Hepatocyte (in vitro differentiated cells): ENCODE results near the gene ITPK1. TPM values are rescaled to one million over a fixed set of nuclear protein-coding genes. Genes with fewer than 3 reads are reported as not detected.

Experiments used
- DNase-seq: peaks from one replicate; pipeline ENCODE4 v3.0.0-alpha.2; 2016; ENCODE audit warnings: low spot score
- H2AFZ ChIP-seq: fragments of 200-600 bp; sonication (generic); 2 replicates; pipeline ENCODE4 v1.6.0; 2016; ENCODE audit warnings: antibody characterized with exemption, mild to moderate bottlenecking
- H3K27ac ChIP-seq: fragments of 200-600 bp; sonication (generic); 2 replicates; pipeline ENCODE4 v1.5.1; 2016; ENCODE audit warnings: mild to moderate bottlenecking
- H3K27me3 ChIP-seq: fragments of 200-600 bp; sonication (generic); 2 replicates; pipeline ENCODE4 v1.6.1; 2016
- H3K36me3 ChIP-seq: fragments of 200-600 bp; sonication (generic); replicated peaks from 2 replicates; pipeline ENCODE4 v1.5.1; 2016; ENCODE audit warnings: low read depth; ENCODE audit not compliant: insufficient read depth
- H3K4me1 ChIP-seq: fragments of 200-600 bp; sonication (generic); 2 replicates; pipeline ENCODE4 v1.5.1; 2016; ENCODE audit warnings: mild to moderate bottlenecking, moderate library complexity; ENCODE audit not compliant: insufficient read depth
- H3K4me2 ChIP-seq: fragments of 200-600 bp; sonication (generic); 2 replicates; pipeline ENCODE4 v1.6.0; 2016
- H3K4me3 ChIP-seq: fragments of 200-600 bp; sonication (generic); 2 replicates; pipeline ENCODE4 v1.5.1; 2016; ENCODE audit warnings: mild to moderate bottlenecking
- H3K79me2 ChIP-seq: fragments of 200-600 bp; sonication (generic); 2 replicates; pipeline ENCODE4 v1.6.0; 2017; ENCODE audit warnings: mild to moderate bottlenecking
- H3K9me2 ChIP-seq: fragments of 200-600 bp; sonication (generic); replicated peaks from 2 replicates; pipeline ENCODE4 v1.6.0; 2017; ENCODE audit warnings: mild to moderate bottlenecking; ENCODE audit not compliant: insufficient read depth
- H3K9me3 ChIP-seq: fragments of 200-600 bp; sonication (generic); 2 replicates; pipeline ENCODE4 v1.5.1; 2016; ENCODE audit warnings: low read depth, mild to moderate bottlenecking
- H4K20me1 ChIP-seq: fragments of 200-600 bp; sonication (generic); 2 replicates; pipeline ENCODE4 v1.6.0; 2016; ENCODE audit warnings: mild to moderate bottlenecking; ENCODE audit not compliant: insufficient read depth, poor library complexity, severe bottlenecking
- CTCF ChIP-seq: fragments of 200-600 bp; sonication (generic); IDR thresholded peaks from 2 replicates; pipeline ENCODE4 v1.5.1; 2016; ENCODE audit warnings: antibody characterized with exemption, mild to moderate bottlenecking; ENCODE audit not compliant: poor library complexity
- EZH2 ChIP-seq: fragments of 200-600 bp; sonication (generic); IDR thresholded peaks from 2 replicates; pipeline ENCODE4 v1.6.1; 2016; ENCODE audit warnings: antibody characterized with exemption, mild to moderate bottlenecking, borderline replicate concordance
- EZH2phosphoT487 ChIP-seq: fragments of 200-600 bp; sonication (generic); IDR thresholded peaks from one replicate; pipeline ENCODE4 v1.6.1; 2018; ENCODE audit warnings: antibody characterized with exemption, mild to moderate bottlenecking, low read depth, moderate library complexity; ENCODE audit not compliant: unreplicated experiment, severe bottlenecking
- WGBS: methylation state at CpG from one replicate; pipeline ENCODE4 v1.1.6; 2016; ENCODE audit warnings: low lambda C conversion rate; ENCODE audit errors: missing lambda C conversion rate; 5-methylcytosine and 5-hydroxymethylcytosine counted together
- polyA plus RNA-seq: library from polyadenylated mRNA; unstranded; fragments of >200 nt; fragmentation: Nextera tagmentation; extraction: Ambion mirVana; gene quantifications from 2 replicates; pipeline ENCODE4 v1.2.1, GENCODE V29; 2016
- total RNA-seq: library from RNA; depleted of rRNA; stranded (reverse); fragments of >200 nt; gene quantifications from 2 replicates; pipeline ENCODE4 v1.2.3, GENCODE V29; 2014

Gene ITPK1
- total and polyA plus RNA-seq, 2 experiments from 2014 or later, result 49.8 to 66.7 TPM

- H3K27ac ChIP-seq, result no peak overlapping the region
- H3K9me3 ChIP-seq, result no peaks in the 10 kb centered on the region
- no peaks in the 10 kb centered on the region for H3K36me3 ChIP-seq
- WGBS, result 93% methylated on average over 9 of the region's 9 CpGs
- H4K20me1 ChIP-seq, result no peaks in the 10 kb centered on the region
- TF ChIP-seq EZH2, result no peak
- TF ChIP-seq EZH2phosphoT487, result no peak
- TF ChIP-seq CTCF, result no peak
- no peak for DNase-seq
- no peaks in the 10 kb centered on the region for H3K9me2 ChIP-seq
- no peaks in the 10 kb centered on the region for H3K27me3 ChIP-seq
- H3K4me1 ChIP-seq, result peaks cover under 1% of the 10 kb centered on the region
- H3K4me3 ChIP-seq, result no peak overlapping the region
- peaks cover 5% of the 10 kb centered on the region for H3K79me2 ChIP-seq
- H3K4me2 ChIP-seq, result no peak overlapping the region
- H2AFZ ChIP-seq, result no peak overlapping the region
These were observed 120.1 kb downstream of the ITPK1 start for GRCh38 chr14:92995620-92996019.

GRCh38 chr14:92994942-92995341 is 120.8 kb downstream of the ITPK1 start:
- Histone ChIP-seq H3K9me3 (no peaks in the 10 kb centered on the region), H3K4me1 (peaks cover 6% of the 10 kb centered on the region), H2AFZ (no peak overlapping the region), H3K36me3 (no peaks in the 10 kb centered on the region), H3K79me2 (peaks cover 5% of the 10 kb centered on the region), H3K4me2 (no peak overlapping the region), H3K4me3 (no peak overlapping the region), H3K27me3 (no peaks in the 10 kb centered on the region), H3K27ac (no peak overlapping the region), H4K20me1 (no peaks in the 10 kb centered on the region), H3K9me2 (no peaks in the 10 kb centered on the region)
- WGBS, result 84% methylated on average over 11 of the region's 11 CpGs
- TF ChIP-seq EZH2 (no peak), CTCF (no peak), EZH2phosphoT487 (no peak)
- DNase-seq, result no peak

- no peaks in the 10 kb centered on the region for H3K9me3 ChIP-seq
- H3K4me1 ChIP-seq, result peaks cover 6% of the 10 kb centered on the region
- no peak overlapping the region for H3K4me2 ChIP-seq
- TF ChIP-seq CTCF (no peak), EZH2 (no peak), EZH2phosphoT487 (no peak)
- no peaks in the 10 kb centered on the region for H3K27me3 ChIP-seq
- 87% methylated on average over 12 of the region's 12 CpGs for WGBS
- H3K9me2 ChIP-seq, result no peaks in the 10 kb centered on the region
- no peak for DNase-seq
- no peaks in the 10 kb centered on the region for H3K36me3 ChIP-seq
- no peak overlapping the region for H2AFZ ChIP-seq
- H4K20me1 ChIP-seq, result no peaks in the 10 kb centered on the region
- H3K27ac ChIP-seq, result no peak overlapping the region
- H3K79me2 ChIP-seq, result peaks cover 5% of the 10 kb centered on the region
- no peak overlapping the region for H3K4me3 ChIP-seq
These were observed 121.5 kb downstream of the ITPK1 start for GRCh38 chr14:92994131-92994676.

GRCh38 chr14:92993302-92993701 is 122.4 kb downstream of the ITPK1 start:
- Histone ChIP-seq H3K36me3 (no peaks in the 10 kb centered on the region), H3K4me2 (no peak overlapping the region), H3K4me1 (peaks cover 6% of the 10 kb centered on the region), H3K4me3 (no peak overlapping the region), H4K20me1 (no peaks in the 10 kb centered on the region), H3K79me2 (peaks cover 4% of the 10 kb centered on the region), H3K27me3 (no peaks in the 10 kb centered on the region), H3K9me2 (no peaks in the 10 kb centered on the region), H3K9me3 (no peaks in the 10 kb centered on the region), H2AFZ (no peak overlapping the region), H3K27ac (no peak overlapping the region)
- 93% methylated on average over 9 of the region's 9 CpGs for WGBS
- TF ChIP-seq EZH2 (no peak), EZH2phosphoT487 (no peak), CTCF (no peak)
- no peak for DNase-seq
